Measurements from ENCODE around the gene PDIK1L.

The PDIK1L gene

GRCh38 chr1:26153966-26154532 lies 42.4 kb downstream of the PDIK1L start:
- no peak for DNase-seq (ENCODE audit: low read depth in 1 of 2, low spot score in 1 of 2)

GRCh38 chr1:26154750-26155149 lies 43.1 kb downstream of the PDIK1L start:
- no peak for DNase-seq (ENCODE audit: low read depth in 1 of 2, low spot score in 1 of 2)

- no peak for DNase-seq (ENCODE audit: low read depth in 1 of 2, low spot score in 1 of 2)
Measured at GRCh38 chr1:26155370-26156284, 44.0 kb downstream of the PDIK1L start.

GRCh38 chr1:26156285-26157038 lies 44.8 kb downstream of the PDIK1L start:
- no peak for DNase-seq (ENCODE audit: low read depth in 1 of 2, low spot score in 1 of 2)

DNA sequence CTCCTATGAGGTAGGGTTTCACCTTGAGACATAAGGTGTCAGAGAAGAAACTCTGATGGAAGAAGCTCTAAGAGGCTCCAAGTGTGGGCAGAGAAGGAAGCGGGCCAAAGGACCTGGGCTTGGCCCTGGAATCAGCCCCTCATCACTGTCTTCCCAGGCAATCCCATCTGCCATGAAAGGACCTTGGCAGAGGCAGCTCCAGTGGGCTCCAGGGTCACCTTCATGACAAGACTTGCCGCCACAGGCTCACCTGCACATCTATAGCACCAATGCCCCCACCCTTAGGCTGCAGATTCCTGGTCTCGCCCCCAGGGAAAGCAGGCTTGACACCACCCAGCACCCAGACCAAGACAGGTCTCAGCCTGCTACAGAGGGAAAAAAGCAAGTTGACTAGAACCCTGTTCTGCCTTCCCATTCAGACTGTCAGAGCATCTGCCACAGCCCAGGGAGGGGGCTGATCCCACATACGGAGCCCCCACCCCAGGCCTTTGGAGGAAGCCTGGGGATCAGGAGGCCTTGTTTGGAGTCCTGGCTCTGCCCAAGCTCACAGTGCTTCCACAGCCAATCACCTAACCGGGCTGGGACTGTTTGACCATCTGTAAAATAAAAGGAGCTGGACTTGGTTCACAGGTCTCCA lies 46.8 kb downstream of the PDIK1L start:
- no peak for DNase-seq (ENCODE audit: low read depth in 1 of 2, low spot score in 1 of 2)

- DNase-seq (ENCODE audit: low read depth in 1 of 2, low spot score in 1 of 2): no peak
Measured at GRCh38 chr1:26158908-26159742, 47.5 kb downstream of the PDIK1L start, which contains the start of gene FAM110D. Gene FAM110D (plus strand): TSS chr1:26159079. CDS start chr1:26161292, 2,213 bp downstream.

DNA sequence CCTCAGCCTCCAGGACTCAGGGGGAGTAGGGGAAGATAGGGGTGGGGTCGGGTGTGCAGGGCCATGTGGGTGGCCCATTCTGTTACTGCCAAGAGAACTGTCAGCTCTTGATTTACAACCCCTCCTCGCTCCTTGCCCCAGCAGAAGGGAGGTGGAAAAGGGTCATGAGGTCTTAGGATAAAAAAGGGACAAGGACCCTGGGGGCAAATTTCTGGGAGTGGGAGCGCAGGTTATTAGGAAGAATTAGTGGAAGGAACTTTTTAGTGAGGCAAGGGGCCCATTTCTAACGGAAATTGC lies 48.1 kb downstream of the PDIK1L start:
- no peak for DNase-seq (ENCODE audit: low read depth in 1 of 2, low spot score in 1 of 2)

DNA sequence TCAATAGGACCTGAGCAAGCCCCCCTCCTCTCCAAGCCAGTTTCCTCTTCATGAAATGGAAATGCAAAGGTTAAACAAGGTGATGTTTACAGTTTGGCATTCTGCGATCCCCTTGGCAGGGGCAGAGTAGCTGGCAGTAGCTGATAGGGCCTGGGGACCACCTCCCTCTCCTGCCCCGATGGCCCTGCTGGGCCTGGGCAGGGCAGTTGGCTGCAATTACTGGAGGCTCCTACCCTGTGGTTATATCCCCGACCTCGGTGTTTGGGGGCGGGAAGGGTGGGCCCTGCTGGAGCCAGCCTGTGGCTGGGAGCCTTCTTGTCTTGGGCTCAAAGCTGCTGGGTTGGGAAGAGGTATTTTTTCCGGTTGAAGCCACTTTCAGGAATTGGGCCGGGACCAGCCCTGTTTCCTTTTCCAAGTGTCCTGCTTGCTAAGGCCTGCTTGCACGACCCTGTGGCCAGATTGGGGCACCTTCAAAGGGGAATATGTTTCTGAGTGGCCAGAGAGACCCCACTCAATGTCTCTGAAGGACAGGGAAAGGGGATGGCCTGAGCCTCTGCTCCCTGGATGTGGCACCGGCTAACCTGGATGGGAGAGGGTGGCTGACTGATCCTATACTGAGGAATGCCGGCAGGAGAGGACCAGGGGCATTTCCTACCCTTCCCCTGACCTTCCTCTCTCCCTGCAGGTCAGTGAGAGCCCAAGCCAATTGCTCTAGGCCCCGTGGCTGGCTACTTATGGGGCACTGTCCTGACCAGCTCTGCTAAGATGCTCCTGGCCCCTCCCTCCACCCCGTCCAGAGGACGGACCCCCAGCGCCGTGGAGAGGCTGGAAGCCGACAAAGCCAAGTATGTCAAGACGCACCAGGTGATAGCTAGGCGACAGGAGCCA lies 49.1 kb downstream of the PDIK1L start:
- no peak for DNase-seq (ENCODE audit: low read depth in 1 of 2, low spot score in 1 of 2)

DNA sequence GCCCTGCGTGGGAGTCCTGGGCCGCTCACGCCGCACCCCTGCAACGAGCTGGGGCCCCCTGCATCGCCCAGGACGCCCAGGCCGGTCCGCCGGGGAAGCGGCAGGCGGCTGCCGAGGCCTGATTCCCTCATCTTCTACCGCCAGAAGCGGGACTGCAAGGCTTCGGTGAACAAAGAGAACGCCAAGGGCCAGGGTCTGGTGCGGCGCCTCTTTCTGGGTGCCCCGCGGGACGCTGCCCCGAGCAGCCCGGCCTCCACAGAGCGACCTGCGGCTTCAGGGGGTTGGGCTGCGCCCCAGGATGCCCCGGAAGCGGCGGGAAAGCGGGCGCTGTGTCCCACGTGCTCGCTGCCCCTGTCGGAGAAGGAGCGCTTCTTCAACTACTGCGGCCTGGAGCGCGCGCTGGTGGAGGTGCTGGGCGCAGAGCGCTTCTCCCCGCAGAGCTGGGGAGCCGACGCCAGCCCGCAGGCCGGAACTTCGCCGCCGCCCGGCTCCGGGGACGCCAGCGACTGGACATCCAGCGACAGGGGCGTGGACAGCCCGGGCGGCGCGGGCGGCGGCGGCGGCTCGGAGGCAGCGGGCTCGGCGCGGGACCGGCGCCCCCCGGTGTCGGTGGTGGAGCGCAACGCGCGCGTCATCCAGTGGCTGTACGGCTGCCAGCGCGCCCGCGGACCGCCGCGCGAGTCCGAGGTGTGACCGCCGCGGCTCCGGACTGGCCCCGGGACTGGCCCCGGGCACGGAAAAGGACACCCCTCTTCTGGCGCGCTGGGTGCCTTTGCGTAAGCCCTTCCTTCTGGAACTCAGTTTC lies 50.0 kb downstream of the PDIK1L start:
- DNase-seq (ENCODE audit: low read depth in 1 of 2, low spot score in 1 of 2): peak in 1 of 2 donors; percentile 34

DNA sequence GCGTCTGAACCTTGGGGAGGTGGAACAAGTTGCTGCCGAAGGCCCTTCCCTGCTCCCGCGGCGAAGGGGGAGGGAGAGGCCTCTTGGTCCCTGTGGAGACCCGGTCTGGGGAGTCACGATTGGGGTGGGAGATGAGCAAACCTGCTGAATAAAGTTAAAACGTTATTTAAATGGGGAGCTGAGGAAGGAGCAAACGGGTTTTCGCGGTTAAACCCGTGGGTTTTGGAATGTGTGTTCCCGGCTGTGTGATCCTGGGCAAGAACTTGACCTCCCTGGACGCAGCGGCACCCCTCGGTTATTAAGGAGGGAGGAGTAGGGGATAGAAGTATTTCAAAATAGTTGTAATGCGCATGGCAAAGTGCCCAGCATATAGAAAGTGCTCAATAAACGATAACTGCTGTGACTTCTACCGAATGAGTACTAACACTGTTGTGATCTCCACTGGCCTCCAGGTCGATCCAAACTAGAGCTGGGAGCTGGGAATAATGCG lies 50.6 kb downstream of the PDIK1L start:
- DNase-seq (ENCODE audit: low read depth in 1 of 2, low spot score in 1 of 2): no peak

DNA sequence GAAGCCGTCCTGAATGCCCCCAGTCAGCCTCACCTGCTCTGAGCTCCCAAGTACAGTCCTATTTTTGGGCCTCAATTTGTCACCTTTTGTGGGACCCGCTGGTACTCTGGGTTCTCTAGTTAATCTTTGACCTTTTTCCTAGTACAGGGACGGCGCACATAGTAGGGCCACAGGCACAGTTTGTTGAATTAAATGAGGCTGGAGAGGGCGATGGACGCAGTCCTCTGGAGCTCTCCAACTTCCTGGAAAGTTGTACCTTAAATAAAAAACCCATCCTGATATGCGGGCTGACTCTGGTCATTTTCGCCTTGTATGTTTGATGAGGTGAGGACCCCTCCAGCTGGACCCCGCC lies 52.0 kb downstream of the PDIK1L start:
- no peak for DNase-seq (ENCODE audit: low read depth in 1 of 2, low spot score in 1 of 2)

GRCh38 chr1:26164036-26164860 lies 52.6 kb downstream of the PDIK1L start:
- peak; percentile 25 to 52 for DNase-seq (ENCODE audit: low read depth in 1 of 2, low spot score in 1 of 2)

GRCh38 chr1:26164861-26165842 lies 53.5 kb downstream of the PDIK1L start:
- DNase-seq (ENCODE audit: low read depth in 1 of 2, low spot score in 1 of 2): no peak

GRCh38 chr1:26166719-26167281 lies 55.2 kb downstream of the PDIK1L start:
- DNase-seq (ENCODE audit: low read depth in 1 of 2, low spot score in 1 of 2): no peak

DNA sequence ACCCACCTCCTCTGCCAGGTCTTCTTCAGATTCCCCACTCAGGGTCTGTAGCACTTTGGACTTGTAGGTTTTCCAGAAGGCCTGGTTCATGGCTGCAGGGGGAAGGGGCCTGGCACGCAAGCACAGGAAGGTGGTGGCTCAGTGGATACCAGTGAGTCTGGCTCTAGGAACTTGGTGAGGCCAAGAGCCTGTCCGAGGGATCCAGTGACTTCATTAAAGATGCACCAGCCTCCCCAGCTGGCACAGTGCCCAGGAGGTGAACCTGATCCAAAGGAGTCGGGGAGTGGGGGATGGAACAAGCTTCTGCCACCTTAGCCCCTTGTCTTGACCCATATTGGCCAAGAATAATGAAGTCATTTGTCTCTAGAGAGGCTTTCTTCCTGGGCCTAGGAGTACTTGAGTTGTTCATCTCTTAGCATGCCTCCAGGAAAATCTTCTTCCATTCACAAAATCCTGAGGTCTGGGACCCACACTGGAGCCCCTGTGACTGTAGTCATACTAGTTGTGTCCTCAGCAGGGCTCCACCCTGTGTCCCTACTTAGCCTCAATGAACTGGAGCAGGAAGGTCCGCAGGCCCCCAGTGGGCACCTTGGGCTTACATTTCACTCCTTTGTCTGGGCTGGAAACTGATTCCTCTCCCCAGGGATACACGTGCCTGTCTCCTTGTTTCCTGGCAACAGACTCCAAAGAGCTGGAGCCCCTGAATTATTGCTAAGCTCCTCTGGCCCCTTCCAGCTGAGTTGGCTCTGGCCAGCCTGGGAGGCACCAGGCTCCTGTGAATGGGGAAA lies 57.0 kb downstream of the PDIK1L start, which contains the start of gene C1orf232:
Gene C1orf232 (minus strand): TSS at position 554 of the 788 bp plus-strand sequence. CDS start 464 bp downstream, at position 90.
- DNase-seq (ENCODE audit: low read depth in 1 of 2, low spot score in 1 of 2): no peak

Measured in stimulated activated CD4-positive, alpha-beta T cell treated with anti-CD3 and anti-CD28 coated beads, Interleukin-15, amount 100 ng/mL, for 1 hour (primary cell).